H1 (cell line): ENCODE results near the gene PARP14. TPM values are rescaled to one million over a fixed set of nuclear protein-coding genes. Genes with fewer than 3 reads are reported as not detected.

Source experiments
- CEBPB ChIP-seq: IDR thresholded peaks from 2 replicates; pipeline ENCODE4 v1.6.1; 2012; ENCODE audit warnings: low read depth, low read length
- EZH2 ChIP-seq: fragments of 200-600 bp; sonication (generic); IDR thresholded peaks from 2 replicates; pipeline ENCODE4 v1.7.1; 2012; ENCODE audit warnings: low read depth, mild to moderate bottlenecking, moderate library complexity, low read length, inconsistent platforms; ENCODE audit not compliant: severe bottlenecking
- GABPA ChIP-seq: IDR thresholded peaks from 2 replicates; pipeline ENCODE4 v1.6.1; 2011; ENCODE audit warnings: mild to moderate bottlenecking, low read length, moderate library complexity, borderline replicate concordance; ENCODE audit not compliant: insufficient read depth
- GTF2F1 ChIP-seq: IDR thresholded peaks from 2 replicates; pipeline ENCODE4 v1.6.1; 2012; ENCODE audit warnings: low read depth, low read length, improper control_type of control experiment, borderline replicate concordance
- NRF1 ChIP-seq: IDR thresholded peaks from 2 replicates; pipeline ENCODE4 v1.6.1; 2011; ENCODE audit warnings: mild to moderate bottlenecking, low read depth, low read length, improper control_type of control experiment
- SIX5 ChIP-seq: IDR thresholded peaks from 2 replicates; pipeline ENCODE4 v1.6.1; 2011; ENCODE audit warnings: mild to moderate bottlenecking, low read depth, low read length
- USF2 ChIP-seq: IDR thresholded peaks from 2 replicates; pipeline ENCODE4 v1.6.1; 2011; ENCODE audit warnings: low read length, improper control_type of control experiment
- polyA plus RNA-seq, 7 experiments: library from polyadenylated mRNA; depleted of rRNA in 3 of 7; stranded (reverse) in 5 of 7; unstranded in 2 of 7; fragments of >200 nt in 5 of 7; fragments of 200-250 nt in 2 of 7; gene quantifications; 1 replicate in 5 of 7; 2 replicates in 1 of 7; 4 replicates in 1 of 7; pipeline versions ENCODE4 v1.2.1 to v1.2.3, GENCODE V29; 2011 to 2013; ENCODE audit warnings: missing spikeins in 2 of 7, mixed read lengths in 2 of 7
- total RNA-seq: library from RNA; stranded (reverse); fragmentation: NEBNext Ultra II Directional; extraction: Animal tissue kit (Norgen Biotek cat#: 25700); gene quantifications from 2 replicates; pipeline ENCODE4 v1.2.1, GENCODE V29; 2021

Gene PARP14
- total and polyA plus RNA-seq, 2 of the 8 experiments (the other 6 are each of a cell fraction or from before 2014, with no cell fraction given), result 12.6 to 17.6 TPM

- no peak for TF ChIP-seq USF2
- TF ChIP-seq EZH2, result no peak
- no peak for TF ChIP-seq NRF1
- no peak for TF ChIP-seq GTF2F1
- TF ChIP-seq SIX5, result no peak
- TF ChIP-seq GABPA, result no peak
- TF ChIP-seq CEBPB, result no peak
- TF ChIP-seq, all 59 proteins: peak for 0
These were observed 67.7 kb downstream of the PARP14 start (continued) for GRCh38 chr3:122748347-122748746.
